GM12874 (cell line): ENCODE data around the gene MBTPS1.

ENCODE experiments used
- CTCF ChIP-seq: IDR thresholded peaks from 2 replicates; pipeline ENCODE4 v1.5.1; 2011; ENCODE audit warnings: low read depth, mild to moderate bottlenecking, control low read depth, low read length, moderate library complexity; ENCODE audit not compliant: insufficient read depth

The MBTPS1 gene

GRCh38 chr16:84048270-84048669, 68.5 kb downstream of the MBTPS1 start:
- TF ChIP-seq CTCF = no peak

GRCh38 chr16:84047626-84048025, 69.1 kb downstream of the MBTPS1 start:
- TF ChIP-seq CTCF = no peak

- no peak for TF ChIP-seq CTCF
Measured at GRCh38 chr16:84047206-84047605, 69.5 kb downstream of the MBTPS1 start.

- TF ChIP-seq CTCF = no peak
Measured at GRCh38 chr16:84045818-84046470, 70.8 kb downstream of the MBTPS1 start.

- TF ChIP-seq CTCF = no peak
Measured at GRCh38 chr16:84045001-84045817, 71.5 kb downstream of the MBTPS1 start.

GRCh38 chr16:84044118-84044488, 72.6 kb downstream of the MBTPS1 start:
- TF ChIP-seq CTCF = no peak

GRCh38 chr16:84043486-84044117, 73.1 kb downstream of the MBTPS1 start:
- TF ChIP-seq CTCF = no peak
